Fibroblast of lung (primary cell): Measurements from ENCODE around the gene RAB10. TPM values are rescaled to one million over a fixed set of nuclear protein-coding genes. Genes with fewer than 3 reads are reported as not detected.
A peak's percentile ranks its signal among the peaks of the same experiment; 100 is the strongest.

Experiments
- DNase-seq, 2 donors: peaks; one replicate each; pipeline versions ENCODE4 v3.0.0 to v3.0.0-alpha.2; 2010; ENCODE audit warnings: low read depth in 2 of 2
- H2AFZ ChIP-seq: 2 replicates; pipeline ENCODE4 v1.5.1; 2012; ENCODE audit warnings: low read length, control low read depth, inconsistent platforms
- H3K27ac ChIP-seq: 2 replicates; pipeline ENCODE4 v1.5.1; 2011; ENCODE audit warnings: low read length, control low read depth; ENCODE audit not compliant: insufficient read depth
- H3K27me3 ChIP-seq: 2 replicates; pipeline ENCODE4 v1.5.1; 2011; ENCODE audit warnings: mild to moderate bottlenecking, low read length; ENCODE audit not compliant: control insufficient read depth, insufficient read depth
- H3K36me3 ChIP-seq: 2 replicates; pipeline ENCODE4 v1.5.1; 2011; ENCODE audit warnings: low read length; ENCODE audit not compliant: control insufficient read depth, insufficient read depth
- H3K4me1 ChIP-seq: 2 replicates; pipeline ENCODE4 v1.5.1; 2011; ENCODE audit warnings: low read length; ENCODE audit not compliant: control insufficient read depth, insufficient read depth; ENCODE audit errors: extremely low read depth
- H3K4me2 ChIP-seq: 2 replicates; pipeline ENCODE4 v1.5.1; 2011; ENCODE audit warnings: low read length, control low read depth; ENCODE audit not compliant: insufficient read depth; ENCODE audit errors: extremely low read depth
- H3K4me3 ChIP-seq, 4 experiments: fragments of 200-600 bp in 1 of 4; sonication (generic) in 1 of 4; replicated peaks in 1 of 4; 2 replicates each; pipeline ENCODE4 v1.5.1; 2011 to 2016; ENCODE audit warnings: low read length in 4 of 4, low read depth in 3 of 4, mild to moderate bottlenecking in 3 of 4, control low read depth in 2 of 4, inconsistent platforms in 1 of 4, mixed read lengths in 1 of 4; ENCODE audit not compliant: insufficient read depth in 1 of 4; ENCODE audit errors: control extremely low read depth in 1 of 4
- H3K79me2 ChIP-seq: 2 replicates; pipeline ENCODE4 v1.5.1; 2012; ENCODE audit warnings: mild to moderate bottlenecking, low read length, inconsistent platforms; ENCODE audit not compliant: control insufficient read depth, insufficient read depth
- H3K9ac ChIP-seq: 2 replicates; pipeline ENCODE4 v1.5.1; 2011; ENCODE audit warnings: mild to moderate bottlenecking, low read length, control low read depth; ENCODE audit not compliant: insufficient read depth
- H3K9me3 ChIP-seq: 2 replicates; pipeline ENCODE4 v1.5.1; 2012; ENCODE audit warnings: low read depth, low read length; ENCODE audit not compliant: control insufficient read depth, insufficient read depth
- H4K20me1 ChIP-seq: 2 replicates; pipeline ENCODE4 v1.5.1; 2011; ENCODE audit warnings: low read length; ENCODE audit not compliant: control insufficient read depth, insufficient read depth; ENCODE audit errors: extremely low read depth
- EZH2 ChIP-seq: IDR thresholded peaks from 2 replicates; pipeline ENCODE4 v1.5.1; 2012; ENCODE audit warnings: low read length, control low read depth, mild to moderate bottlenecking; ENCODE audit errors: missing control alignments
- polyA minus RNA-seq: library from RNA; depleted of rRNA, polyadenylated mRNA; stranded (reverse); fragments of >200 nt; gene quantifications from 2 replicates; pipeline ENCODE4 v1.2.3, GENCODE V29; 2011; ENCODE audit warnings: low replicate concordance
- polyA plus RNA-seq, 2 donors: library from polyadenylated mRNA; depleted of rRNA in 1 of 2; stranded (reverse) in 1 of 2; unstranded in 1 of 2; fragments of >200 nt; gene quantifications; 2 replicates each; pipeline ENCODE4 v1.2.1, GENCODE V29; 2011 to 2012; ENCODE audit warnings: missing spikeins in 1 of 2
- total RNA-seq: library from RNA; depleted of rRNA; stranded (reverse); fragments of >200 nt; gene quantifications from 2 replicates; pipeline ENCODE4 v1.2.1, GENCODE V29; 2014
- TF ChIP-seq, protein P1 (sequence below), 2 donors: IDR thresholded peaks in 1 of 2; conservative IDR thresholded peaks in 1 of 2; 1 replicate in 1 of 2; 2 replicates in 1 of 2; pipeline ENCODE4 v1.5.1; 2011 to 2012; ENCODE audit warnings: low read length in 2 of 2, control low read depth in 1 of 2, inconsistent platforms in 1 of 2, low read depth in 1 of 2, mild to moderate bottlenecking in 1 of 2

RAB10 gene
- total RNA-seq (94.1 and 105 TPM in 2 replicates), polyA plus RNA-seq (253 and 255 TPM in 2 replicates), polyA minus RNA-seq (9.9 and 10.5 TPM in 2 replicates)
- 126 and 137 TPM in 2 replicates for polyA plus RNA-seq (2012)

DNA sequence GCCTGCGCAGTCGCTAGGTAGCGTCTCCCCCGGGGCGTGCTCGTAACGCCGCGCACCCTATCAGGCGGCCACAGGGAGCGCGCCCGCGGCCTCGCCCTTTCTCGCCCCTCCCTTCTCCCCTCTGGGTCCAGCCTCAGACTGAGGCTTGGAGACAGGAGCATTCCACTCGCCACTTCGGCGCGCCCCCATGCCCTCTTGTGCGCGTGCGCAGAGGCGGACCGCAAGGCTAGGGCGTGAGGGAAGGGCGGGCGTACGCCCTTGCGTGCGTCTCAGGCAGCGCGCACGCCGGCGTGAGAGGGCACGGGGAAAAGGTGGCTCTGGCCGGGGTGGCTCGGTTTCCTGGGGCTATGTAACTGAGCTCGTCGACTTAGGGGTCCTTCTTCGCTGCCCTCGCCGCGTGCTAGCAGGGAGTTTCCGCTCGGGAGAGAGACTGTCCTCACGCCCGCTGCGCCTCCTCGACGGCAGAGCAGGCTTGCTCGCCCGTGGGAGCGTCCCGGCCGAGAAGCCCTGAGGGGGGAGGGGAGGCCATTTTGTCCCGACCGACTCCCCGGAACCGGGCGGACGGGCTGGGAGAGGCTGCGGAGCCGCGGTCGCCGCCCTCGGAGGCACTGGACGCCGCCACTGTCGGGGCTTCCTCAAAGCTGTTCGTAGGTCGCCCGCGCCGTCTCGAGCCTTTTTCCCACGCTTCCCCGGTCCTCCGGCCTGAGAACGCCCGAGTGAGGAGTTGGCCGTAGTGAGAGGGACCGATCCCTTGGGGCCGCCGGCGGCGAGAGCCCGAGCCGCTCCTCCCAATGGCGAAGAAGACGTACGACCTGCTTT lies at the start of gene RAB10:
RAB10 (plus strand) TSS at position 267 of the 819 bp plus-strand sequence; CDS start at position 792, 525 bp downstream.
- peak within 1 kb of the TSS; percentile 80 for H3K4me2 ChIP-seq
- peak; percentile 98 to 99 for DNase-seq
- no peaks in the 10 kb centered on the region for H3K9me3 ChIP-seq
- no peak for TF ChIP-seq EZH2
- TF ChIP-seq, protein P1, sequence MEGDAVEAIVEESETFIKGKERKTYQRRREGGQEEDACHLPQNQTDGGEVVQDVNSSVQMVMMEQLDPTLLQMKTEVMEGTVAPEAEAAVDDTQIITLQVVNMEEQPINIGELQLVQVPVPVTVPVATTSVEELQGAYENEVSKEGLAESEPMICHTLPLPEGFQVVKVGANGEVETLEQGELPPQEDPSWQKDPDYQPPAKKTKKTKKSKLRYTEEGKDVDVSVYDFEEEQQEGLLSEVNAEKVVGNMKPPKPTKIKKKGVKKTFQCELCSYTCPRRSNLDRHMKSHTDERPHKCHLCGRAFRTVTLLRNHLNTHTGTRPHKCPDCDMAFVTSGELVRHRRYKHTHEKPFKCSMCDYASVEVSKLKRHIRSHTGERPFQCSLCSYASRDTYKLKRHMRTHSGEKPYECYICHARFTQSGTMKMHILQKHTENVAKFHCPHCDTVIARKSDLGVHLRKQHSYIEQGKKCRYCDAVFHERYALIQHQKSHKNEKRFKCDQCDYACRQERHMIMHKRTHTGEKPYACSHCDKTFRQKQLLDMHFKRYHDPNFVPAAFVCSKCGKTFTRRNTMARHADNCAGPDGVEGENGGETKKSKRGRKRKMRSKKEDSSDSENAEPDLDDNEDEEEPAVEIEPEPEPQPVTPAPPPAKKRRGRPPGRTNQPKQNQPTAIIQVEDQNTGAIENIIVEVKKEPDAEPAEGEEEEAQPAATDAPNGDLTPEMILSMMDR (conservative IDR thresholded peaks at IDR 0.05 in 1 of 2, IDR thresholded peaks at IDR 0.05 in 1 of 2; ENCODE audit: low read depth in 1 of 2, low read length in 2 of 2): no peak
- peaks cover 4% of the 10 kb centered on the region for H4K20me1 ChIP-seq
- H3K4me1 ChIP-seq: peaks cover 5% of the 10 kb centered on the region
- H3K4me3 ChIP-seq: peak within 1 kb of the TSS; percentile 94 to 100 (median 99)
- peaks cover 1% of the 10 kb centered on the region for H3K36me3 ChIP-seq
- no peaks in the 10 kb centered on the region for H3K27me3 ChIP-seq
- peak within 1 kb of the TSS; percentile 94 for H3K27ac ChIP-seq
- H2AFZ ChIP-seq: peak within 1 kb of the TSS; percentile 96
- peaks cover 52% of the 10 kb centered on the region for H3K79me2 ChIP-seq
- peak within 1 kb of the TSS; percentile 92 for H3K9ac ChIP-seq

DNA sequence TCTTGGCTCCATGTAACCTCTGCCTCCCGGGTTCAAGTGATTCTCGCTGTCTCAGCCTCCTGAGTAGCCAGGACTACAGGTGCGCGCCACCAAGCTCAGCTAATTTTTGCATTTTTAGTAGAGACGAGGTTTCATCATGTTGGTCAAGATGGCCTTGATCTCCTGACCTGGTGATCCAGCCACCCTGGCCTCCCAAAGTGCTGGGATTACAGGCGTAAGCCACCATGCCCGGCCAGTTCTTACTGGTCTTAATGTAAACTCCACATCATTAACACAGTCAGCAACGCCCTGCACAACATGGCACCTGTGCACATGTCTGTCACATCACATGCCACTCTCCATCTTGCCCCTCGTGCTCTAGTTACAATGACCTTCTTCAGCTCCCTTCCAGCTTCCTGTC lies 45.8 kb upstream of the RAB10 start:
- Histone ChIP-seq H3K4me1 (peaks cover 3% of the 10 kb centered on the region), H2AFZ (no peak overlapping the region), H3K36me3 (no peaks in the 10 kb centered on the region), H3K9ac (no peak overlapping the region), H3K27me3 (no peaks in the 10 kb centered on the region), H3K79me2 (no peaks in the 10 kb centered on the region), H3K4me2 (no peak overlapping the region), H4K20me1 (no peaks in the 10 kb centered on the region), H3K4me3 (no peak overlapping the region), H3K27ac (no peak overlapping the region), H3K9me3 (no peaks in the 10 kb centered on the region)
- DNase-seq: no peak
- TF ChIP-seq, protein P1 (conservative IDR thresholded peaks at IDR 0.05 in 1 of 2, IDR thresholded peaks at IDR 0.05 in 1 of 2; ENCODE audit: low read depth in 1 of 2, low read length in 2 of 2): no peak
- no peak for TF ChIP-seq EZH2

DNA sequence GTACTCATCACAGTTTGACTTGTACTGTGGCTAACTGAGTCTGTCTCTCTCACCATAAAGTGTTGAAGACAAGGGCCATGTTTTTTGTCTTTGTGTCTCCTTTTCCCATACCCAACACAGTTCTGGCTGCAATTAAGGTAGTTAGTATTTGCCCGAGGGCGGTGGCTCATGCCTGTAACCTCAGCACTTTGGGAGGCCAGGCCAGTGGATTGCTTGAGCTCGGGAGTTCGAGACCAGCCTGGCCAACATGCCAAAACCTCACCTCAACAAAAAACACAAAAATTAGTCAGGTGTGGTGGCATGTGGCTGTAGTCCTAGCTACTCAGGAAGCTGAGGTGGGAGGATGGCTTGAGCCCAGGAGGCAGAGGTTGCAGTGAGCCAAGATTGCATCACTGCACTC lies 44.7 kb upstream of the RAB10 start:
- Histone ChIP-seq H3K79me2 (no peaks in the 10 kb centered on the region), H3K9ac (no peak overlapping the region)

More for the DNA sequence above, 44.7 kb upstream of the RAB10 start:
- no peak for DNase-seq
- H3K27ac ChIP-seq: no peak overlapping the region
- no peaks in the 10 kb centered on the region for H4K20me1 ChIP-seq
- TF ChIP-seq, protein P1 (conservative IDR thresholded peaks at IDR 0.05 in 1 of 2, IDR thresholded peaks at IDR 0.05 in 1 of 2; ENCODE audit: low read depth in 1 of 2, low read length in 2 of 2): no peak
- no peaks in the 10 kb centered on the region for H3K9me3 ChIP-seq
- no peak overlapping the region for H3K4me3 ChIP-seq
- no peak overlapping the region for H2AFZ ChIP-seq
- no peak overlapping the region for H3K4me2 ChIP-seq
- H3K27me3 ChIP-seq: no peaks in the 10 kb centered on the region
- H3K36me3 ChIP-seq: no peaks in the 10 kb centered on the region
- H3K4me1 ChIP-seq: peaks cover 3% of the 10 kb centered on the region
